Activated T-helper 1 cell treated with anti-CD3 and anti-CD28 coated beads, Interleukin-12 subunit alpha, Interleukin-12 subunit beta, Interleukin-2, Interleukin-4 antibody, amounts not matched to agents 30 ng/mL and 10 ng/mL and 1 ng/mL, durations not matched to agents 14 hours and 24 hours and 36 hours (primary cell): ENCODE results near the gene ITGAV. TPM values are rescaled to one million over a fixed set of nuclear protein-coding genes. Genes with fewer than 3 reads are reported as not detected.

Experiments used
- DNase-seq: peaks from one replicate; pipeline ENCODE4 v3.0.0; 2021; ENCODE audit warnings: low spot score
- H3K27ac Mint-ChIP-seq: one replicate; pipeline ENCODE4 v1.8.0; 2021; ENCODE audit warnings: mild to moderate bottlenecking, mixed read lengths
- H3K27me3 Mint-ChIP-seq: one replicate; pipeline ENCODE4 v1.8.0; 2022; ENCODE audit warnings: mild to moderate bottlenecking, moderate library complexity, mixed read lengths; ENCODE audit not compliant: insufficient read depth
- H3K36me3 Mint-ChIP-seq: one replicate; pipeline ENCODE4 v1.8.0; 2021; ENCODE audit warnings: low read depth, mixed read lengths
- H3K4me1 Mint-ChIP-seq: one replicate; pipeline ENCODE4 v1.8.0; 2021; ENCODE audit warnings: low read depth, mixed read lengths
- H3K4me3 Mint-ChIP-seq: one replicate; pipeline ENCODE4 v1.8.0; 2021; ENCODE audit warnings: mild to moderate bottlenecking, moderate library complexity, mixed read lengths
- H3K9me3 Mint-ChIP-seq: one replicate; pipeline ENCODE4 v1.8.0; 2021; ENCODE audit warnings: mixed read lengths
- intact Hi-C: fragments of 100-400 bp; cut with micrococcal nuclease; formaldehyde crosslinking; loops from one replicate; pipeline ENCODE4 v1.15.1; 2024
- total RNA-seq: library from RNA; stranded (reverse); gene quantifications from 2 replicates; pipeline ENCODE4 v1.2.3, GENCODE V29; 2022

ITGAV gene
- 8.4 and 8.7 TPM in 2 replicates for total RNA-seq

DNA sequence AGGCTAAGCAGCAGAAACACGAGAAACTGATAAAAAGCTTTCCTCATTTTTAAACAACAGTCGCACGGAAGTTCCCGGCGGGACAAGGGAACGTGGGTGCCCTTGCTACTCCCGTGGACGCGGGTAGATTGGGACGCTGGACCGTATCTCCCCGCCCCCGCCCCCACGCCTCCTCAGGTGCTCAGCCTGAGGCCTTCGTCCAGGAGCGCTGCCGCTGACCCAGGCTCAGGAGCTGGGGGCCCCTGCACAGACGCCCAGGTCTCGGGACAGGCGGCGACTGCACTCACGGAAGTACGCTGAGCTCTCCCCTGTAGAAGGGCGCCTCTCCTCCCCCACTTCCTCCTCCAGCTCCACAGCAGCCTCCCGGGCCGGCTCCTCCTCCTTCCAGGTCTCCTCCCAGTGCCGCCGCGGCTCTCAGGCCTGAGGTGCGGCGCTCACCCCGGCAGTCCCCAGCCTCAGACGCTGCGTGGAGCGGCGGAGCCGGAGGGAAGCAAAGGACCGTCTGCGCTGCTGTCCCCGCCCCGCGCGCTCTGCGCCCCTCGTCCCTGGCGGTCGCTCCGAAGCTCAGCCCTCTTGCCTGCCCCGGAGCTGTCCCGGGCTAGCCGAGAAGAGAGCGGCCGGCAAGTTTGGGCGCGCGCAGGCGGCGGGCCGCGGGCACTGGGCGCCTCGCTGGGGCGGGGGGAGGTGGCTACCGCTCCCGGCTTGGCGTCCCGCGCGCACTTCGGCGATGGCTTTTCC lies at the start of gene ITGAV:
Gene ITGAV (plus strand): TSS at position 445 of the 738 bp plus-strand sequence. CDS start 283 bp downstream, at position 728.
- peaks cover 1% of the 10 kb centered on the region for H3K36me3 Mint-ChIP-seq
- peak within 1 kb of the TSS; percentile 91 for H3K27ac Mint-ChIP-seq
- intact Hi-C loops, result loop anchor here (1.0 to 2.0 kb wide), 4 partner anchors 14 to 103 kb away; partner anchors contain the start of gene ZC3H15
- H3K9me3 Mint-ChIP-seq, result no peaks in the 10 kb centered on the region
- peaks cover 6% of the 10 kb centered on the region for H3K27me3 Mint-ChIP-seq
- peak; percentile 80 for DNase-seq
- peaks cover 34% of the 10 kb centered on the region for H3K4me1 Mint-ChIP-seq
- peak within 1 kb of the TSS; percentile 93 for H3K4me3 Mint-ChIP-seq

DNA sequence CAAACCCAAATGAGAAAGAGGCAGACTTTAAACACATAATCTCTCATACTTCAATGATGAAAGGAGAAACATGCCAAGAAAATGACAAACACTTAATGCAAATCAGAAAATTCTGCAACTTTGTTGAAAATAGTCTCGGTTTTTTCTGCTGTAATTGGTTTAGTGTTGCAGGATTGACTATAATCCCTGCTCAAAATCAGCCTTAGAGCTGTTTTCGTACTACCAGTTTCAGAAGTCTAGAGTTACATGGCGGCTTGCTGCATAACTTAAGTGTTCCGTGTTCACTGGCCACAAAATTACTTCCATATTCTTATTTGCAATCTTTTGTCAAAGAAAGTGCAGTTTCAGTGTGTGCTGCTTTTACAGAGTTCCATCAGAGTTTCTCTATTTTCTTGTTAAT lies 48.9 kb upstream of the ITGAV start:
- Mint-ChIP-seq H3K36me3 (no peaks in the 10 kb centered on the region), H3K4me3 (no peak overlapping the region), H3K4me1 (no peaks in the 10 kb centered on the region), H3K9me3 (no peaks in the 10 kb centered on the region), H3K27me3 (peaks cover 8% of the 10 kb centered on the region), H3K27ac (no peak overlapping the region)
- intact Hi-C loops, result no loop called here
- DNase-seq, result no peak

DNA sequence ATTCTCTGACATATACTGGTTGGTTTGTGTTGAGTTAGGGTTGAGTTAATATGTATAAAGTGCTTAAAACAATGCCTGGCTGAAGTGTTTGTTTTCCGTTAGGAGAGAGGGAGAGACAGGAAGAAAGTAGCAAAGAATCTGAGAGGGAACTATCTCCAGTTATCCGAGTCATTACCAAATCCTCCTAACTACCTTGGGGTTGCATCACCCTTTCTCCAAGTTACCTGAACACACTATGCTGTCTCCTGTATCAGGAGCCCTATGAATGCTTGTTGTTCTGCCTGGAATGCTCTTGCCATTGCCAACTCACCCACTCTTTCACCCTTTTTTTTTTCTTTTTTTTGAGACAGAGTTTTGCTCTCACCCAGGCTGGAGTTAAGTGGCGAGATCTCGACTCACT lies 47.9 kb upstream of the ITGAV start:
- intact Hi-C loops, result no loop called here
- H3K9me3 Mint-ChIP-seq, result no peaks in the 10 kb centered on the region

DNA sequence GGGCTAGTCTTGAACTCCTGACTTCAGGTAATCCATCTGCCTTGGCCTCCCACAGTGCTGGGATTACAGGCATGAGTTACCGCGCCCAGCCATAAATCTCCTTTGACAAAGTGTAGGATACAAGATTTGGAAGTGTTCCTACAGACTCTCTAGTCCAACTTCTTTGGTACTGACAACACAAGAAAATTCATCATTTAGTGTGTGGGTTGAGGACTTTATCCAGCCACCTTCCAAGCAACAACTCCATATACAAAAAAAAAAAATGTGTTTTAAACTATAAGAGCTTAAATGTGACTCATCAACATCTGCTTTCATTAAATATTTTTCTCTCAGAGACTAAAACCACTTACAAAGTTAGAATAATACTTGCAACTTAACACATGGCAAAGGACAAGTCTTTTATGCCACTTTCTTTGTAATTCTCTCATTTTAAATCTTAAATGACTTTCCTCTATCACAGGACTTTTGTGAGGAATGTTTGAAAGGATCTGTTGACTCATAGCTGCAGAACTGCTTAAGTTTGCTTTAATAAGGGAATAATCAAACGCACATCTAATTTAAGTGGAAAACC lies 46.2 kb upstream of the ITGAV start:
- peaks cover 5% of the 10 kb centered on the region for H3K27me3 Mint-ChIP-seq
- no peaks in the 10 kb centered on the region for H3K36me3 Mint-ChIP-seq
- no peak overlapping the region for H3K4me3 Mint-ChIP-seq
- H3K9me3 Mint-ChIP-seq, result no peaks in the 10 kb centered on the region
- no peaks in the 10 kb centered on the region for H3K4me1 Mint-ChIP-seq
- no peak overlapping the region for H3K27ac Mint-ChIP-seq
- intact Hi-C loops, result no loop called here
- DNase-seq, result no peak

More for the DNA sequence above, 47.9 kb upstream of the ITGAV start:
- peaks cover 5% of the 10 kb centered on the region for H3K27me3 Mint-ChIP-seq
- no peak overlapping the region for H3K27ac Mint-ChIP-seq
- no peaks in the 10 kb centered on the region for H3K36me3 Mint-ChIP-seq
- H3K4me1 Mint-ChIP-seq, result no peaks in the 10 kb centered on the region
- H3K4me3 Mint-ChIP-seq, result no peak overlapping the region
- DNase-seq, result no peak

DNA sequence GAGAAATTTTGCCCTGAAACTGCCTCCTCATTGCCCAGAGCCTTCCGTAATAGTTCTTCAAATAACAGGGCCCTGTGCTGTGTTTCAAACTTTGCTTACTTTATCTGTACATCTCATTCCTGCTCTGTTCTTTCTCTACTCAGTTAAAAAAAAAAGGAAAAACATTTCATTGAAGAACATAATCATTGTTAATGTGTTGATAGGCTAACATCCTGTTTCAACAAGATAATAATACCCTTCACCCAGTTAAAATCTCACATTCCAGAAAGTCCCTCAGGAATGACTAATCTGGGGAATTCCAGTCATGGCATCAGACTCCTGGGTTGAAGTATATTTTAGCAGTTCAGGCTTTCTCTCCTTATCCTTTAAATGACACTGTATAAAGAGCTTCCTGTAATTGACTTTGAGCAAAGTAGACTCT lies 45.6 kb upstream of the ITGAV start:
- DNase-seq, result no peak
- no peak overlapping the region for H3K27ac Mint-ChIP-seq
- no peaks in the 10 kb centered on the region for H3K36me3 Mint-ChIP-seq
- intact Hi-C loops, result no loop called here
- no peaks in the 10 kb centered on the region for H3K4me1 Mint-ChIP-seq
- peaks cover 3% of the 10 kb centered on the region for H3K27me3 Mint-ChIP-seq
- no peak overlapping the region for H3K4me3 Mint-ChIP-seq
- H3K9me3 Mint-ChIP-seq, result no peaks in the 10 kb centered on the region

DNA sequence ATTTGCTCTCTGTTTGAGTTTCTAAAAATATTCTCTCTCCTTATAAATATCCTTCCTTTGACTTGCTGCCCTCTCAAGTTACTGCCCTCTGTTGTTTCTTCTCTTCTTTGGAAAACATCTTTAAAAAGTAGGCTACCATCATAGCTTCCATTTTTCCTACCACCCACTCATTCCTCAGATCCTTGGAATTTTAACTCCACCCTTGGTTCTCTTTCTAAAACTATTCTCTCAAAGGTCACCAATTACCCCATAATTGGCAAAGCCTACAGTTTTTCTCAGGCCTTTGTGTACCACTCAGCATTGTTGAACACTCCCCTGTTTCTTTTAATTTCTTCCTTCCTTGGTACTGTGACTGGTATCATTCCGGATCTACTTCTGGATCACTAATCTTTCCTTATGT lies 43.0 kb upstream of the ITGAV start:
- H3K4me1 Mint-ChIP-seq, result no peaks in the 10 kb centered on the region
- H3K9me3 Mint-ChIP-seq, result no peaks in the 10 kb centered on the region
- intact Hi-C loops, result no loop called here
- no peak for DNase-seq
- H3K36me3 Mint-ChIP-seq, result no peaks in the 10 kb centered on the region
- H3K27ac Mint-ChIP-seq, result no peak overlapping the region
- H3K27me3 Mint-ChIP-seq, result peaks cover 2% of the 10 kb centered on the region
- no peak overlapping the region for H3K4me3 Mint-ChIP-seq

DNA sequence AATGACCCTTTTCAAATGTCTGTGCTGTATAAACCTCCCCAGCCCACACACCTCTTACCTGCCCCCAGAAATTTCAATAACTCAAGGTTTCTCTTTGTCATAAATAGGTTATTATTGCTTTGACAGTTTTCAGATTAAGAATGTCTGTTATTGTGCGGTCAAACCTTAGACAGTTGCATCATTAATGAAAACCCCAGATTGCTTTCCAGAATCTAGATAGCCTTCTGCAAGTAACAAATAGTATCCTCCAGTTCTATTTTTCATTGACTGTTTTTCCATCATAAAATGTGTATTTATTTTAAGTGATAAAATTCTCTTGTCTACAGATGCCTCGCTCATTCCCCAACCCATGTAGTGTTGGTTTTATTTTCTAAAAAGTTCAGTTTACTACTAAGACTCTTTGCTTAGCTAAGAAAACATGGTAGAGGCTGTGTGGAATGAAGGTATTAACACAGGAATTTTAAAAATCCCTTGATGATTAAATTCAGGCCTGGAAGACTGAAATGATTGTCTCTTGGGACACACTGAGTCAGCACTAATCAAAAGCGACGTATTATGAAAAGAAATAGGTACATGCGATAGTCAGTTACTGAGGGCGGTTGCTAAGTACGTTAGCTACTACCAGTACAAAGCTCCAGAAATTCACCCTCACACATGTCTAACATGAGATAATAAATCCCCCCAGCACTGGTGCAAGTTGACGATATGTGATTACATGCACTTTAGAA lies 38.4 kb upstream of the ITGAV start:
- no peak for DNase-seq
- Mint-ChIP-seq H3K27ac (no peak overlapping the region), H3K4me3 (no peak overlapping the region), H3K9me3 (no peaks in the 10 kb centered on the region), H3K4me1 (no peaks in the 10 kb centered on the region), H3K36me3 (no peaks in the 10 kb centered on the region), H3K27me3 (peaks cover 2% of the 10 kb centered on the region)
- intact Hi-C loops, result no loop called here

DNA sequence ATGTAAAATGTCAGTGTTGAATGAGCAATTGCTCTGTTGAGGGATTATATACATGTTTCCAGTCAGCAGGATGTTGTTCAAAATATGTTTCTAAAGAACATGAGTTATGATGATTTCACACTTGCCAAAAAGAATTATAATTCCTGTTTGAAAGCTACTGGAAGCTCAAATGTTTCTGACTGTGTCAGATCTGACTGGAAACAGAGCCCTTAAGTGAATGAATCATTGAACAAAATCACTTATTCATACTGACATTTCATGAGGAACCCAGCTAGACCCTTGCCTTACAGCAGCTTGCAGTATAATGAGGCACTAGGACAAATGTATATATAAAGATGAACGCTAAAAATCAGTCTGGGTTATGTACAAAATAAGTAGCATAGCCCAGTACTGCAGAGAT lies 35.4 kb upstream of the ITGAV start:
- no peaks in the 10 kb centered on the region for H3K27me3 Mint-ChIP-seq
- H3K9me3 Mint-ChIP-seq, result no peaks in the 10 kb centered on the region
- H3K4me3 Mint-ChIP-seq, result no peak overlapping the region
- DNase-seq, result no peak
- H3K4me1 Mint-ChIP-seq, result no peaks in the 10 kb centered on the region
- H3K27ac Mint-ChIP-seq, result no peak overlapping the region
- no peaks in the 10 kb centered on the region for H3K36me3 Mint-ChIP-seq
- intact Hi-C loops, result no loop called here

DNA sequence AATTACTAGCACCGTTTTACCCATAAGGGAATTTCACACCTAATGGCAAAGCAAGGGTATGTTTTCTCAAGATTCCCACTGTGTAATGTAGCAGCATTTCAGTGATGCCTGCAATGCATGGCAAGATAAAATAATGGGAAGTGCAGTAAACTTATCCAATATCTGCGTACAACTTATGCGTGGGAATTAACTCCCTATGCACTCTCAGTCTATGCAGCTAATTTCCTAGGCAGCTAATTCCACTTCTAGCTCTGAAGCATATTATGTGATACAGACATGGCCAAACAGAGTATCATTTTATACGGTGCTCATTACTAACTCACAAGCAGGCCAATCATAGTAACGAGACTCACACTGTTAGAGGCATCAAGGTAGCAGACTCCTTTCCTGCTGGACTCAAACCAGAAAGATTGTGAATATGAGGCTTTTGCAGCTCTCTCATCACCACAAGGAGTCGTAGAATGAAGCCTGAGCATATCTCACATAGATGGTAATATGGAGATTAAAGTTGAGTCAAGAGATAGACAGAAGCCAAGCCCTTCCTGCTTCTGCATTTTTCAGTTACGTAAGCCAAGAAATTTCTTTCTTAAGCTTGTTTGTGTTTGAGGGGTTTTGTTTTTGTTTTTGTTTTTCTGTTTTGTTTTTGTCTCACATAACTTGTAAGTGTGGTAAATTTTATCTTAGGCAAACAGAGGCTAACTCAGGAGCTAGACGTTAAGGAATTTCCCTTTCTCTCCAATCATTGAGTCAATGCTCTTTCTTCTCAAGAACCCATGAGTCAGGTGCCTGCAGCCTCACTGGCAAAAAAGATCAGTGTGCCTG lies 34.8 kb upstream of the ITGAV start:
- H3K27me3 Mint-ChIP-seq, result no peaks in the 10 kb centered on the region
- no peaks in the 10 kb centered on the region for H3K9me3 Mint-ChIP-seq
- no peaks in the 10 kb centered on the region for H3K4me1 Mint-ChIP-seq
- intact Hi-C loops, result no loop called here
- H3K27ac Mint-ChIP-seq, result no peak overlapping the region
- DNase-seq, result no peak
- H3K4me3 Mint-ChIP-seq, result no peak overlapping the region
- H3K36me3 Mint-ChIP-seq, result no peaks in the 10 kb centered on the region

DNA sequence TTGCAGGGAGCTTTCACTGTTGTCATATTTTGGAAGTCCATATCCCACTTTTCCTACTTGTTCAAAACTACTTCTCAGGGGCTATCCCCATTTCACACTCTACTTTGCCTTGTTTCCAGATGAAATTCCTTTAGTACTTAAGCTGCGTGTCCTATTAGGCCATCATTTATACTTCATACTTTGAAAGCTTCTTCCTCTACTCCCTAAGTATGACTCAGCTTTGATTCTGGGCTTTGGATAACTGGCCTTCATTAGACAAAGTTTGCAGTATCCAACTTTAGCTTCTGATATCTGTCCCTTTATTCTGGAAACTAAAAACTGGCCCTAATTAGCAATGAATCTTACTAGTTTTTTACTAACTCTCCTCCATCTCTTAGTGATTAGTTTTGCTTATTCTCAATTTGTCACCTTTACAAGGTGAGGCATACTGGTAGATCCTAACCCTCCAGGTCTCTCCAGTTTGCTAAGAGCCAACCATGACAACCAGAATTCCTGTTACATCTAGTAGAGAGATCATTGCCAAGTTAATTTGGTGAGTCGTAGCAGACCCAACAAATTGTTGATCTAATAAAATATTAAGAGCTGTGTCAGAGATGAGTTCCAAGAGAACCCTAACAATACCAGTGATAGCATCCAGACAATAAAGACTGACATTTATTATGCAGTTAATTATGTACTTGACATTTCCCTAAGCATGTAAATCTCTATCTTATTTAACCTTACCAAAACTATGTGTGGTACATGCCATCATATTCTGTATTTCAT lies 31.2 kb upstream of the ITGAV start:
- DNase-seq, result no peak
- intact Hi-C loops, result no loop called here
- Mint-ChIP-seq H3K9me3 (no peaks in the 10 kb centered on the region), H3K27me3 (peaks cover under 1% of the 10 kb centered on the region), H3K36me3 (no peaks in the 10 kb centered on the region), H3K27ac (no peak overlapping the region), H3K4me3 (no peak overlapping the region), H3K4me1 (no peaks in the 10 kb centered on the region)

DNA sequence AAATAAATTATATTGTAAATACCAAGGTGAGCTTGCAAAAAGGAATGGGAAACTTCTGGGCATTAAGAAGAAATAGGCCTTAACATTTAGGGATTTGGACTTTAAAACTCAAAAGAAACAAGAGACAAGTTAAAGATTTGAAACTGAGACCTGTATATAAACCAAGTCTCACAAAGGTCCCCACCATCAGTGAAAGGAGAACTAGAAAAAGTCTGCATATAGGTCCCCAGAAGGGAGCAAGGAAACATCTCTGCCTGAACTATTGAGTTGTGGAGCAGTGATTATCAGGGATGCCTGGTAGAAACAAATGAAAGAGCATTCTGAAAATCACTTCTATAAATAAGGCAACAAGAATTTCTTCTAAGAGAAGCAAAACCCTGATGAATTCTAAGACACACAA lies 30.5 kb upstream of the ITGAV start:
- H3K36me3 Mint-ChIP-seq, result no peaks in the 10 kb centered on the region
- H3K4me3 Mint-ChIP-seq, result no peak overlapping the region
- intact Hi-C loops, result no loop called here
- DNase-seq, result no peak
- peaks cover 4% of the 10 kb centered on the region for H3K27me3 Mint-ChIP-seq
- no peaks in the 10 kb centered on the region for H3K9me3 Mint-ChIP-seq
- H3K4me1 Mint-ChIP-seq, result no peaks in the 10 kb centered on the region
- no peak overlapping the region for H3K27ac Mint-ChIP-seq

DNA sequence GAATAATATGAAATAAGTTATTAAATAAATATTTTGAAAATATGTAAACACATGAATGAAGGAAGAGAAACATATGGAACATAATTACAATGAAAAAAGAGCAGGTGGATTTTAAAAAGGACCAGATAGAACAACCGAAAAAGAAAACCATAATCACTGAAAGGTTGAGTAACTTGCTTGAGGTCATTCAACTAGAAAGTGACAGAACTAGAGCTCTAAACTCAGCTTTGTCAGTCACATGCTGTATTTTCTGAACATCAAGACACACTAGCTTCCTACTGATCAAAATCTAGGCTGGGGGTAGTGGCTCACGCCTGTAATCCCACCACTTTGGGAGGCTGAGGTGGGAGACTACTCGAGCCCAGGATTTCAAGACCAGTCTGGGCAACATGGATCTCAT lies 30.0 kb upstream of the ITGAV start:
- Mint-ChIP-seq H3K27me3 (peaks cover 5% of the 10 kb centered on the region), H3K4me1 (no peaks in the 10 kb centered on the region), H3K4me3 (no peak overlapping the region), H3K27ac (no peak overlapping the region), H3K9me3 (no peaks in the 10 kb centered on the region), H3K36me3 (no peaks in the 10 kb centered on the region)
- intact Hi-C loops, result no loop called here
- DNase-seq, result no peak
